NCI-H2196 (cell line): ENCODE measurements around the gene SNX24.

Experiments used
- DNase-seq: peaks from one replicate; lab custom pipeline; 2025; ENCODE audit not compliant: unreplicated experiment; lab: John Stamatoyannopoulos, UW

Gene SNX24

DNA sequence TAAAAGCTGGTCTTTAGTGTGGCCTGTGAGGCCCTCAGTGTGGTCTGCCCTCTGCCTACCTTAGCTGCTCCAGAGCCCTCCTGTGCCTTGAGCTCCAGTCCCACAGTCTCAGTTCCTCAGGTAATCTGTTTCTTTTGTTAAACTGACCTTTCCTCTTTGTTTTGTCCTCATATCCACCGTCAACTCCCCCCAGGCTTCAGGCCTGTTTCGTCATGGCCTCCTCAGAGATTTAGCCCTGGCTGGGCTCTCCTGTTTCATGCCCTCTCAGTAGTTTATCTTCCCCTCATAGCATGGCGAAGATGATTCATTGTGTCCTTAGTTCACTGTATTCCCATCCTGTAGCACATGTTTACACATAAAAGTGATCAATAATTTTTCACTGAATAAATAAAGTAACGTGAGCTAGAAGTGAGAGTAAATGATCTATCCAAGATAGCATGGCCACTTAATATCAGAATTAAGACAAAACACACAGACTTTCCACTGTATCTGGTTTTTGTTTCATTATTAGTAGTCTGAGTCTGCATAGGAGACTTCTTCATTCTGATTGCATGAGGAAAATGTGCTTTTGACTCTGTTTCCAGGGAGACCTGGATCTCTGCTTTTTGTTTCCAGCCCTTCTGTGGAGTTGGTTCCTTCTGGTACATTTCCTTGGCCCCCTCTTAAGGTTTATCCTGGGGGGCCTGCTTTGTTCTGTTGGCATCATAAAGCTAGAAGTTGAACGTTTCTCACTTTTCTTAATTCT lies 70.5 kb downstream of the SNX24 start:
- no peak for DNase-seq

- DNase-seq, result no peak
Measured at GRCh38 chr5:122916490-122916889, 71.1 kb downstream of the SNX24 start.

DNA sequence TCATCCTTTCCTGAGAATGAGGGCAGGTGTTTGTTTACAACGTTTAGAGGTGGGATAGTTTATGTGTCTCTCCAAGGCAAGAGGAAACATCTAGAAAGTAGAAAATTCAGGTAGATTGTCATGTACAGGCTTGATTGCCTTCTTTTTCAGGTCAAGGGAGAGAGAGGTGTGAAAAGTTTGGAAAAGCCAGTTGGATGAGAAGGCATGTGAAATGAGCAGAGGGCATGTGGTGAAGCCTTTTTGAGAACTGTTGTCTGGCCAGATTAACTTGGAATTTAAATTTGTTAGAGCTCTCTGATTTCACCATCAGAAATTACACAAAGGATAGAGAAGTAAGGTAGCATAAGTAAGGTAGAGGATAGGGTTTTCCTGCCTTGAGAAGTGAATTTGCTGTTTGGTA lies 74.6 kb downstream of the SNX24 start:
- no peak for DNase-seq

GRCh38 chr5:122921826-122922225 lies 76.4 kb downstream of the SNX24 start:
- DNase-seq, result no peak

- no peak for DNase-seq
Measured at GRCh38 chr5:122924203-122924602, 78.8 kb downstream of the SNX24 start.

- no peak for DNase-seq
Measured at GRCh38 chr5:122924719-122925395, 79.4 kb downstream of the SNX24 start.

DNA sequence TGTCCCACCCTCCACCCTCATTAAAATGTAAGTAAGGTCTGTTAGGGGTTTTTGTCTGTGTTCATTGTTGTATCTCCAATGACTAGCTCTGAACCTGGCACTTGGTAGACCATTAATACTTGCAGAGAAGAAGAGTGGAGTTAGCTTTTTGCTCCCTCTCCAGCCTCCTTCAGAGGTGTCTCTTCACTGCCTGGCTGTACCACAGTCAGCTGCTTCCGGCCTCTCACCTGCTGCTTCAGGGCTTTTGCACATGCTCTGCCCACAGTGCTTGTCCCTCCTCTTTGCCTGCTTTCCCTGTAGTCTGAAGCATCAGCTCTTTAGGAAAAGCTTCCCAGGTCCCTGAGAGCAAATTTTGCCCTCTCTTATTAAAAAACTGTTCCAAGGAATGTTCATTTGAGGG lies 83.6 kb downstream of the SNX24 start:
- DNase-seq, result no peak

GRCh38 chr5:122929980-122930379 lies 84.6 kb downstream of the SNX24 start:
- DNase-seq, result no peak

DNA sequence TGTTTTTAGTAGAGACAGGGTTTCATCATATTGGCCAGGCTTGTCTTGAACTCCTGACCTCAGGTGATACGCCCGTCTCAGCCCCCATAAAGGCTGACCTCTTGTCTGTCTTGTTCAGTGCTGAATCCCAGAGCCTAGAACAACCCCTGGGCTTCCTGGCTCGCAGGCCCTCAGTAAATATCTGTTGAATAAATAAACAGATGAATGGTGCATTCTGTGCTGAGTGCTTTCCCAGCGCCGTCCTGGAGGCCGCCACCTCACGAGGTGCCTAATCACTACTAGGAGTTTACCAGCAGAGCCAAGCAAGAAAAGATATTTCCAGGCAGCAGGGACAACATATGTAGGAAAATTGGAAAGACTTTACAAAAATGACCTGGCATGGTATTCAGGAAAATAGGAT lies 88.5 kb downstream of the SNX24 start:
- no peak for DNase-seq

DNA sequence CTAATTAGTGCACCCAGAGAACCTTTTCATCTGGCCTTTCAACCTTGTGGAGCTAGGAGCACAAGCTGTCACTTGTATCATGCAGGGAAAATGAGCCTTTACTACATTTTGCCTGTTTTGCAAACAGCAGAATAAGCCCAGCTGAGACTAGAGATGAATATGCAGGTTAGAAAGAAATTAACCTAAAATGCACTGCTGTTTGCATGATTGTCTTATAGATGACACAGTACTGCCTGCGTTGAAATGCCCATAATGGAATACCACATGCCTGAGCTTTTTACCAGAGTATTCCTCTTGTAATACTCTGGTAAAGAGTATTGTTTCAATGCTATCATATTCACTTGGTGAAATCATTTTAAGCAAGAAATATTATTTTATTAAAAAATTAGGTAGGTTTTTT lies 90.7 kb downstream of the SNX24 start:
- no peak for DNase-seq

DNA sequence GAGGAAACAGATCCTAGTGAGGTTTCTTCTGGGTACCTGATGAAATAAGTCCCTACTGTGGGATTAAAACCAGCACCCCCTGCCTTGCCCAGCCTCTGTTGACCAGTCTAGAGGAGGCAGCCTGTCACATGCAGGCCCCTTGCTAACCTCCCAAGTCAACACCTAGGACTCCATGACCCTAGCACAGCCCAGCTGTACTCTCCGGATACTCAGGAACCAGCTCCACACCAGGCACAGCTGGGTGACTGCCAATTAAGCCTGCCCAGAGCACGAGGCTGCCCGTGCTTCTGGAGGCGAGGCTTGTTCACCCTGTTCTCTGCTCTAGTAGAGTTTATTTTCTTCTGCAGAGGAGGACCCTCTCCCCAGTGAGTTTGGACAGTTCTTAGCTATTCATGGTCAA lies 92.5 kb downstream of the SNX24 start:
- DNase-seq, result no peak

DNA sequence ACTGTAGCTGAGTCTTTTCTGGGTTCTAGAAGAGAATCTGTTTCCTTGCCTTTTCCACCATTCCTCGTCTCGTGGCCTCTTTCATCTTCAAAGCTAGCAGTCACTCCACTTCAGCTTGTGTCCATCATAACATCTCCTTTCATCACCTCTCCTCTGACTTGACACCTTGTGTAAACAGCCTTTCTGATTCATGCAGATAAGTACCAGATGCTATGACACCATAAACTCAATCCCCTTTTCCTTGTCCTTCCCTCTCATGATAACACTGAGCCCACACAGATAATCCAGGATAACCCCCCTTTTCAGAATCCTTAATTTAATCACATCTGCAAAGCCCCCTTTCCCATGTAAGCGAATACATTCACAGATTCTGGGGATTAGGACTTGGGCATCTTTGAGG lies 95.5 kb downstream of the SNX24 start:
- no peak for DNase-seq

- no peak for DNase-seq
Measured at GRCh38 chr5:122941737-122942136, 96.3 kb downstream of the SNX24 start.

DNA sequence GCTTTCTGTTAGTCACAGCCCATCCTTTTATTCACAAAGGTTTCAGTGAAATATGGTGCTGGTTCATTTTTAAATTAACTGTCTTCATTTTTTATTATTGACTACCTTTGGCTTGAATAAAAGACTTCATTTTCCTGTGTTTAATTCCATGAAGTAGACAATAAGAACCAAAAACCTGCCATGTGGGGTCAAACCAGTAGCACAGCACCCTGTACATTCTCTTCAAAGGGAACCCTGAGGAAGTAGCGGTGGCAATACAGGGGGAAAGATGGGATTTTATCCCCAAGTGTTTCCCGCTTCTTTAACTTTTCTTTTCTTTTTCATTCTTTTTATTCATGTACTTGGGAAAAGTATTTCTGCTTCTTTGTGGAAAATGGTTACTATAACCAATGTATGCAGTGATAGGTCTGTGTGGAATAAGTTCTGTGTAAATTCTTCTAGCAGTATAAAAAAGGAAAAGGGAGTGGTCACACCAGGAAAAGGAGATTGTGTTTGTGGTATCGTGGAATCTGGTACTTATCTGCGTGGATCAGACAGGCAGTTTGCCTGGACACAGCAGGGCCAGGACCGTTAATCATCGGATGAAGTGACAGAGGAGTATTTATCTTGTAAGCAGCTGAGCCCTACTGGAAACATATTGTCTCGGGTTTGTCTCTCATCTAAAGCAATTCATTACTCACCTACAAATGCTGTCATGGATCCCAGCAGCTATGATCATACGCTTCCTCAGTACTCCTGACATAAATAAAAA lies 96.9 kb downstream of the SNX24 start:
- no peak for DNase-seq

DNA sequence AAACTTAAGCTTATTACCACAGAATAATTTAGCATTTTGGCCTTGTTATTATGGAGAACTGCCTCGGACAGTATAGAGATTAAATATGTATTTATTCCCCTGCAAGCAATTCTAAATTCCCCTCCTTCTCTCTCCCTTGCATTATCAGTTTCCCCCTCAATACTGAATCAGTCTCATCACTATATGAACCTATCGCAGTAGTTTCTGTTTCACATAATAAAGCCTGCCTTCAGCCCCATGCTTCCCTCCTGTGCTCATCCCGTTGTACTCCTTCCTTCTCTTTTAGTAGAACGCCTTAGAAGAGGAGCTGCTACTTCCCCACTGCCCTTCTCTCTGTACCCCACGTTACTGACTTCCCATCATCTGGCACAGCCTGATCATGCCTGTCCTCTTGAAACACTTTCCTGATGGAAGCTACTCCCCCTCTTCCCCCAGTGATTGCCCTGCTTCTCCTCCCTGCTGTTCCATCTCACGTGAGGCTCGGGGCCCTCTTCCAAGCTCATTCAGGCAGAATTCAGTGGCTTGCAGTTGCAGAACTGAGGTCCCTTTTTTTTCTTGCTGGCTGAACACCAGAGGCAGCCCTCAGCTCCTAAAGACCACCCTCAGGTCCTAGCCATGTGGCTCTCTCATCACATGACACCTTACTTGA lies 97.8 kb downstream of the SNX24 start:
- no peak for DNase-seq

- no peak for DNase-seq
Measured at GRCh38 chr5:122944051-122944450, 98.6 kb downstream of the SNX24 start.

GRCh38 chr5:122947372-122947771 lies 102.0 kb downstream of the SNX24 start:
- no peak for DNase-seq

GRCh38 chr5:122947772-122948171 lies 102.4 kb downstream of the SNX24 start:
- DNase-seq, result no peak

DNA sequence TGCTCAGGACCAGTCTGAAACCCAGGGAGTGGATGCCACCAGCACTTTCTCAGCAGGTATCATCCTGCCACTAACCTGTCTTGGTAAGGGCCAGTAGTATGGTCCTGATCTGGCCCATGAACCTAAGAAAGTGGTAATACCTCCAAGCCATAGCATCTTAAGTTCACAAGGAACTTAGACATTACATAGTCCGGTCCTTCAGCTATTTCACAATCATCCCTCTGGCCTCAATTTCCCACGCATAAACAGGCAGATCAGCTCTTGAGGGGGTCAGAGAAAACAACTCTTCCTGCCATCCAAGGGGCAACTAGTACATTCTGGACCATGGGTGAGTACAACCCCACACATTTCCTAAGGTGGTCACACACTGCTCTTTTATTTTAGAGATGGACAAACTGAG lies 102.9 kb downstream of the SNX24 start:
- DNase-seq, result no peak

GRCh38 chr5:122951658-122952057 lies 106.2 kb downstream of the SNX24 start:
- no peak for DNase-seq

- no peak for DNase-seq
Measured at GRCh38 chr5:122954719-122955118, 109.3 kb downstream of the SNX24 start.

DNA sequence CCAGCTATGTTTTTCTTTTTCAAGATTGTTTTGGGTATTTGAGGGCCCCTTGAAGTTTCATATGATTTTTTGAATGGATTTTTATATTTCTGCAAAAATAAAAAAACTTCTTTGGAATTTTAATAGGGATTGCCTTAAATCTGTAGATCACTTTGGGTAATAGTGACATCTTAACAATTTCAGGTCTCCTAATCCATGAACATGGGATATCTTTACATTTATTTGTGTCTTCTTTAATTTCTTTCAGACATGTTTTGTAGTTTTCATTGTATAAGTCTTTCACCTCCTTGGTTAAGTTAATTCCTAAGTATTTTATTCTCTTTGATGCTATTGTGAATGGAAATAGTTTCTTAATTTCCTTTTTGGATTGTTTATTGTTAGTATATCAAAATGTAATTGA lies 112.0 kb downstream of the SNX24 start:
- no peak for DNase-seq
